C4-2B (cell line): ENCODE measurements around the gene NR5A2.

ENCODE experiments used
- H3K27ac ChIP-seq: fragments of 450-650 bp; 2 replicates; pipeline ENCODE4 v1.5.1; 2017
- ZFX ChIP-seq: fragments of 450-650 bp; IDR thresholded peaks from 2 replicates; pipeline ENCODE4 v1.6.1; 2017
- TF ChIP-seq, protein P1 (sequence below): fragments of 450-650 bp; conservative IDR thresholded peaks from 2 replicates; pipeline ENCODE4 v1.5.1; 2017; ENCODE audit warnings: mild to moderate bottlenecking

The NR5A2 gene

GRCh38 chr1:200143347-200143746, 115.8 kb downstream of the NR5A2 start:
- no peak overlapping the region for H3K27ac ChIP-seq
- no peak for TF ChIP-seq ZFX
- TF ChIP-seq, protein P1, sequence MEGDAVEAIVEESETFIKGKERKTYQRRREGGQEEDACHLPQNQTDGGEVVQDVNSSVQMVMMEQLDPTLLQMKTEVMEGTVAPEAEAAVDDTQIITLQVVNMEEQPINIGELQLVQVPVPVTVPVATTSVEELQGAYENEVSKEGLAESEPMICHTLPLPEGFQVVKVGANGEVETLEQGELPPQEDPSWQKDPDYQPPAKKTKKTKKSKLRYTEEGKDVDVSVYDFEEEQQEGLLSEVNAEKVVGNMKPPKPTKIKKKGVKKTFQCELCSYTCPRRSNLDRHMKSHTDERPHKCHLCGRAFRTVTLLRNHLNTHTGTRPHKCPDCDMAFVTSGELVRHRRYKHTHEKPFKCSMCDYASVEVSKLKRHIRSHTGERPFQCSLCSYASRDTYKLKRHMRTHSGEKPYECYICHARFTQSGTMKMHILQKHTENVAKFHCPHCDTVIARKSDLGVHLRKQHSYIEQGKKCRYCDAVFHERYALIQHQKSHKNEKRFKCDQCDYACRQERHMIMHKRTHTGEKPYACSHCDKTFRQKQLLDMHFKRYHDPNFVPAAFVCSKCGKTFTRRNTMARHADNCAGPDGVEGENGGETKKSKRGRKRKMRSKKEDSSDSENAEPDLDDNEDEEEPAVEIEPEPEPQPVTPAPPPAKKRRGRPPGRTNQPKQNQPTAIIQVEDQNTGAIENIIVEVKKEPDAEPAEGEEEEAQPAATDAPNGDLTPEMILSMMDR, result no peak

DNA sequence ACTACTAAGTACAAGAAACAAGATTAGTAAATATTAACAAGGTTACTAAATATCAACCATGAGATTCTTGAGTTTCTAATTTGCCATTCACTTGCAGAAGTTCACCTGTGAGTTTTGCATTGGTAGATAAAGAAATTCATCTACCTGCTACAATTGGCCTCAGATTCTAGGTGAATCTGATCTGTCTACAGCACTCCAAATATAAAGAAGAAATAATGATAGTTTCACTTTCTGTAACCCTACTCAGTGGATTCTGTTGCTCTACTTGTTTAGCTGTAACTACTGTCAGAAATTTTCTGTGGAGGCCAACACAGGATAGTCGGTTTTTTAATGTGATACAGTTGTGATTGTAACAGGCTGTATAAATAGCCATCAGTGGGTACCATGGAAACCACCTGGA, 118.6 kb downstream of the NR5A2 start:
- no peak overlapping the region for H3K27ac ChIP-seq
- no peak for TF ChIP-seq ZFX
- TF ChIP-seq, protein P1, result no peak

GRCh38 chr1:200147094-200147493, 119.6 kb downstream of the NR5A2 start:
- no peak overlapping the region for H3K27ac ChIP-seq
- TF ChIP-seq, protein P1, result no peak
- TF ChIP-seq ZFX, result no peak

DNA sequence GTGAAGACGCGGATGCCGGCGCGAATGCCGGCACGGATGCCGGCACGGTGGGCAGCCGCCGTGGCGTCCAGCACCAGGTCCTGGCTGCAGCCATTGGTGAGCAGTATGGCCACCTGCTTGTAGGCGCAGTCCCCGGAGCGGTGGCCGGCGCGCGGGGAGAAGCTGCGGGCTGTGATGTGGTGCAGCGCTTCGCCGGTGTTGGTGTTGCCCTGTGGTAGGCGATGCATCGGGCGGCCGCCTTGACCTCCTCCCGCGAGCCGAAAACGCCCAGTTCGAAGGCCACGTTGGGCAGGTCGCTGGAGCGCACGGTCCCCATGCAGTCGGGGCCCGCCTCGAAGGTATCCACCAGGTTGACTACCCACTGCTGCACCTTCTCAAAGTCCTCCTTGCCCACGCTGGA, 120.2 kb downstream of the NR5A2 start:
- no peak overlapping the region for H3K27ac ChIP-seq
- TF ChIP-seq, protein P1, result no peak
- TF ChIP-seq ZFX, result no peak

DNA sequence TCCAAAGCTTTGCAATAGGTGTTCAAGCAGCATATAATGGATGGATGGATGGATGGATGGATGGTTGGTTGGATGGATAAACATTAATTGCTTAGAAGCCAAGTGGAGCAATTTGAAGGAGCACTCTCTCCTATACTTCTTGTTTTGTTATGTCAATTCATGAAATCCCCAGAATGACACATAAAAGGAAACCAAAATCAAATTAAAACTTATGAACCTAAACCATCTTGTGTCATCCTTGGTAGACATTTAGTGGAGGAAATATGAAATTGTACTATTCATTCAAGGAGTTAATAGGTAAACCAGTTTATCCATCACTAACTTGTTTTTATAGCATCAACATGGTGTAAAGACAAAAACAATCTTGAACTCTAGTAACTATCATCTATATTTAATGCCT, 122.5 kb downstream of the NR5A2 start:
- TF ChIP-seq, protein P1, result no peak
- no peak for TF ChIP-seq ZFX
- H3K27ac ChIP-seq, result no peak overlapping the region

- H3K27ac ChIP-seq, result no peak overlapping the region
Observed at GRCh38 chr1:200150721-200151120, 123.2 kb downstream of the NR5A2 start.

DNA sequence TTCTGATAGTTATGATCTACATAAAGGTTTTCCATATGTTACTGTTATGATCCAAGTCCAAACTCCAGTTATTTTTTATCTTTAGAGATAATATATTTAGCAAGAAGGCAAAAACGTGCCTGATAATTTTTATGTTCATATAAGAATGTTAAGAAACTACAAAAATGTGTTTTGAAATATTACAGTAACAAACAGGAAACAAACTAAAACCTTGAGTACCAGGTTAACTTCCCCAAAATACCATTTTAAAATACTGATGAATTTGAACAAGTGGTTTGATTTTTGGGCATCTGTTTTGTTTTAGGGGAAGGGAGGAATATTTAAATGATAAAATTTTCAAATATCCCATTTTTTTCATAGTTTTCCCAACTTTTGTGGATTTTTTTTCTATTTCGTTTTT, 124.8 kb downstream of the NR5A2 start:
- TF ChIP-seq, protein P1, result no peak
- no peak for TF ChIP-seq ZFX
- H3K27ac ChIP-seq, result no peak overlapping the region

More at GRCh38 chr1:200150721-200151120, 123.2 kb downstream of the NR5A2 start:
- no peak for TF ChIP-seq ZFX
- TF ChIP-seq, protein P1, result no peak
